GM03348 (cell line): ENCODE measurements around the gene ZNF641.

Source experiments
- DNase-seq: peaks from one replicate; pipeline ENCODE4 v3.0.0; 2012; ENCODE audit warnings: low spot score

The ZNF641 gene

DNA sequence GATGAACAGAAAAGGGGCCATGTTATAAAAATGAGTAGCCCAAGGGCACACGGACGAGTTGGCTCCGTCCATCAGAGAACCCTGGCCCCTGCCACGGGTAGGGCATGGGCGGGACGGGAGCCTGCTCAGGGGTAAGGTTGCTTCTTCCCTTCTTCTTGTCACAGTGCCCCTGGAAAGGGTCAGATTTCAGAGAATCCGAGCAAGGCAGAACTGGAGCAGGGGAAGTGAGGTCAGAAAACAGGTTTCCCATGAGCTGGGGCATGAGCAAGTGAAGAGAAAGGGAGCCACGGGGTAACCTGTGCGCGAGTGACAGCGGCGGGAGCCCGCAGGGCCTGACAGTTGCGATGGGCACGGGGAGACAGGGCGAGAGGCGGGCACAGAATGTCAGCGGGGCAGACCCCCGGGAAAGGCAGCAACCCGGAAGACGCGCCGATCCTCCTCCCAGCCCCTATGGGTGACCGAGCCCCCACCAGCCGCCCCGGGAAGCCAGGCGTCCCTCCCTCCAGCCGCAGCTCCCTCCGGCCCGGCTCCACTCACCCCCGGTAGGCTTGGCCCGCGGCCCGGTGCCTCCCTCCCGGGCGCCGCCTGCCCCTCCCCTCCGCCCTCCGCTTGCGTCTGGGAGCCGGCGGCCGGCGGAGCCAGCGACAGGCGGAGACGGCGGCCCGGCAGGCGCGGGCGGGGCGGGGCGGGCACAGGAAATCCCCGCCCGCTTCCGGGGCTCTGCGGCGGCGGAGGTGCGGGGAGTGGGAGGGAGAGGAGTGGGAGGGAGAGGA, at the start of gene ZNF641:
ZNF641 (minus strand) TSS at position 671 of the 773 bp plus-strand sequence. CDS start 2,829 bp downstream, outside the sequence.
- peak; percentile 95 for DNase-seq

DNA sequence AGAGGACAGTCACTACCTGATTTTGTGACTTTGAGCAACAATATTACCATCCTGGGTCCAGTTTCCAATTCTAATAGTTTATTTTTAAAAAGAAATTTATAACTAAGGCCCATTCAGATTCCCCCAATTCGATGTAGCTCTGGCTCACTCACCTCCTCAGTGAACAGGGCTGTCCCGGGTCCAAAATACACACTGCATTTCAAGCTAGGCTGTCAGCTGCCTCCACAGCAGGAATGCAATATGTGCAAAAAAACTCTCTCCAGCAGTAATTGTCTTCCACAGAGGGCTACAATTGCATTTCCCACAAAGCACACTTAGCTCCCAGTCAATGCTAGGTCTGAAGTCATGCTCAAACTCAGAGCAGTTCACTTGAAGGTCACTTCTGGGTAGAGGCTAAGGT, 39.3 kb upstream of the ZNF641 start:
- no peak for DNase-seq

DNA sequence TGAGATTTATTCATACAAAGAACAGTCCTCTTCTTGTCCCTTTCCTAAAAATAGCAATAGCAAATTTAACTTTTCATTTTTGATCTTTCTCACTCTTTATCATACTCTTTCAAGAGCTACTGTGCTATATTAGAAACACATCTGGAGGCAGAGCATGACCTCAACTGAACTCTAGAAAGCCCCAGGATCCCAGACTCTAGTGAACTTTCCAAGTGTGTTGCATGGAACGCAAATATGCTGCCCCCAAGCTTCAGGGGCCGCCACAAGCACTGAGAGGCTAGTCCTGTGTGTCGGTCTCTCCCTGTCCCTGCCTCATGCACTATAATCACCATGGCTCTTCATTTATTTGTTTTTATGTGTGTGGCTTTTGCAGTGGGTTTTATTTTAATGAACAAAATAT, 38.7 kb upstream of the ZNF641 start:
- DNase-seq: no peak

DNA sequence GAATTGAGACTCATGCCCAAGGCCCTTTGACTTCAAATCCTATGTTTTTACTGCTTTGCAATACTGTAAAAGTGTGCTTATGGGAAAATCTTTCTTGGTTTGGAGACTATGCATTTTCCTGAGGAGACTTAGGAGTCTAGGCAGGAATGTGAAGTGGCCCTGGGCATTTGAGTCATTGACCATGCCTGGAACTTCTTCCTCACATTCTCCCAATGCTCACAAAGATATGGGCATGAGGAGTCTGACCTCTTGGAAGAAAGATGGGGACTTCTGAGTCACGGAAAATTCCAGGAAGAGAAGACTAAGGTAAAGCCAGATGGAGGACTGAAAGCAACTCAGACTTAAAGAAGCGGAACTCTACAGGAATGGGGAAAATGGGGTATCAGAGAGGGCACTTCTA, 38.2 kb upstream of the ZNF641 start:
- DNase-seq: peak; percentile 32

DNA sequence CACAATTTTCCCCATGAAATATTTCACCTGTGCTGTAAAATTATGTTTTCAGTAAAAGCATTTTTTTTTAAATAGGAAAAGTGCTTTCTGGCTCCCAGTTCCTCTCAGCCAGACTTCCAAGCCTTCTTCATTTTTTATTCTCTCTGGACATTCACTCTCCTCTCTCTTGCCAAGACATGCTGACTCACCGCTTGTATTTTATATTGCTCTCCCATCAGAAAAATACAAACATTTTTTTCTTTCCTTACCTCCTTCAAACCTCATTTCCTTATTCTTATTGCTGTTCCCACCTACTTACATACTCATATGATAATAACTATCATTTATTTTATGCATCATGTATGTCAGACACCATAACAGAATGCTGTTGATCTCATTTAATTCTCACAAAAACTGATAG, 37.7 kb upstream of the ZNF641 start:
- peak; percentile 44 for DNase-seq

DNA sequence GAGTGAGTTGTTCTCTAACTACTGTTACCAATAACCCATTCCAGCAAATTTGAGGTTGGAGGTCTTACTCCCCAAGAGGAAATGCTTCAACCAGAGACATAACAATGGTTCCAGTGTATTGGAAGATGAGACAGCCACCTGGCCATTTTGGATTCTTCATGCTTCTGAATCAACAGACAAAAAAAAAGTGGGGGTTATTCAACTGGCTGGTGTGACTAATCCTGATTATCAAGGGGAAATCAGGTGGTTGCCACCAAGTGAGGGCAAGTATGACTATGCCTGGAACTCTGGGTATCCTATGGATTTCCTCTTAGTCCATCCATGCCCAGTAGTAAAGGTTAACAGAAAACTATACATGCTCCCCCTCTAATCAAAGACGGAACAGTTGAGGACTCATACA, 29.9 kb upstream of the ZNF641 start:
- DNase-seq: no peak

DNA sequence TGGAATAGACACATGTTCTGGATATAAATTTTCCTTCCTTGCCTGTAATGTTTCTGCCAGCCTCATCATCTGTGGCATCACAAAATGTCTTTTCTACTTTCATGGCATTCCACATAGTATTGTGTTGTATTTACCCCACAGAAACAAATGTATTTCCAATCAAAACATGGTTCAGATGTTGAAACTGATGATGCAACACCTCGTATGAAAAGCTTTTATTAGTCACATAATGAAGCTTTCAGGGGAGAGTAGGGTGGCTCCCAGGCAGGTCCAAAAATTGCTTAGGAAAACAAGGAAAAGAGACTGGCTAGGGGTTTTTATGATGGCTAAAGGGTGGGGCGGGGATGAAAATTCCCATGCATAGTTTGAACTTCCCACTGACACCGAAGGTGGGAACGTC, 29.1 kb upstream of the ZNF641 start:
- DNase-seq: no peak

DNA sequence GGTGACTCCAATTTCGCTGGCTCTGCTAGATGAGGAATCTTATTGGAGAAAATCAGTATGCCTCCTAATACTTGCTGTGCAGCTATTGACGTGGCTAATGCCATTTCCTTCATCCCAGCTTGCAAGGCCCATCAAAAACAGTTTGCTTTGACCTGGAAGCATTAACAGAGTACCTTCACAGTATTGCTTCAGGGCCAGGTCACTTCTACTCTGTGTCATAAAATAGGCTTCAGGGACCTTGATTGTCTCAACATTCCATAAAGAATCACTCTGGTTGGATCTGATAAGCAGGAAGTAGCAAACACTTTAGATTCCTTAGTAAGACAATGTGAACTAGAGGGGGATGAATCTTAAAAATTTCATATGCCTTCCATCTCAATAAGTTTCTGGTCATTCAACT, 26.9 kb upstream of the ZNF641 start:
- DNase-seq: no peak

DNA sequence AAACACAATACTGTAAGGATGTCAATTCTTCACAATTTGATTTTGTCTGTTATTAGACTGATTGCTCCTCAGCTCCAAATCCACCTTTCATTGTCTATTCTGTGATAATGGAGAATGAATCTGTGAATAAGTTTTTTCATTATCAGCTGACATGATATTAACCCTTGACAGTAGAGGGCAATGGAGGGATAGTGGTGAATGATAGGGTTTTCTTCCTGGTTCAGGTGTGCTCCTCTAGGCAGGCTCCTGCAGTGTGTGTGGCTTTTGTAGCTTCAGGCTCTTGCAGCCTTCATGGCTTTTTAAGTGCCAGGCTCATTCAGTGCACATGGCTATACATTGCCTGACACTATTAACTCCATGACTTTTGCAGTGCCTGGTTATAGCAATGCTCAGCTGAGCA, 23.4 kb upstream of the ZNF641 start:
- no peak for DNase-seq

DNA sequence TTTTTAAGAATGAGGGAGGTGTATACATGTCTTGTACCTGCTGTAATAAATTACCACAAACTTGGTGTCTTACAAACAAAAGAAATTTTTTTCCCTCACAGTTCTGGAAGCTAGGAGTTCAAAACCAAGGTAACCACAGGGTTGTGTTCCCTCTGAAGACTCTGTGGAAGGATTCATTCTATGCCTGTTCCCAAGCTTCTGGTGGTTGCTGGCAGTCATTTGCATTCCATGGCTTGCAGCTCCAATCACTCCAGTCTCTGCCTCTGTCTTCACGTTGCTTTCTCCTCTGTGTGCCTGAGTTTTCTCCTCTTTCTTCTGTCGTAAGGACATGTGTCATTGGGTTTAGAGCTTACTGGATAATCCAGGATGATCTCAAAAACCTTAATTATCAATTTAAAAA, 15.4 kb upstream of the ZNF641 start:
- DNase-seq: no peak

DNA sequence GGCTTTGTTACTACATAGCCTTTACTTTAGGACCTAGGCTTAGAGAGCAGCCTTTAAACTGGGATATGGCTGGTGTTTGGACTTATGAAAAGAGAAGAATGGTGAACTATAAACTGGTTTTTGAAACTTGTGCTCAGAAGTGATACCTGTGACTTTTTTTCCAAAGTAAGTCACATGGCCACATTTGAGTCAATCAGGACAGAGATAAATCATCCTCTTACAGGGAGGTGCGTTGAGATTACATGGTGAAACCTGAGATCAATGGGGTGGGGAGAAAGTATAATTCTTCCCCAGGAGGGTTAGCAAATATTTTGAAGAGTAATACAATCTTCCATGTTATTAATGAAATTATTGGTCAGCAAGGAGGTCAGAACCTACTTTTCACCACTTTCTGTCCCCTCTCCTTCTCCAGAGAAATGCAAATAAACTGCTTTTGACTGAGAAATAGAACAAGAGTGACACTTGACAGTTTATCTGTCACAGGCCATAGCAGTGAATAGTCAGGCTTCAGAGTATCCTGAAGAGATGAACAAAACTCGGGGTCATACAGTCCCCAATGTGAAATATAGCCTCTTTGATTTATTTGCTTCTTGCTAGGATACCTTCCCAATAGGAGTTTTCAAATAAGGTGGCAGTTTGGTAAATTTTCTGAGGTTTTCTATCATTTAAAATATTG, 11.1 kb upstream of the ZNF641 start:
- no peak for DNase-seq

DNA sequence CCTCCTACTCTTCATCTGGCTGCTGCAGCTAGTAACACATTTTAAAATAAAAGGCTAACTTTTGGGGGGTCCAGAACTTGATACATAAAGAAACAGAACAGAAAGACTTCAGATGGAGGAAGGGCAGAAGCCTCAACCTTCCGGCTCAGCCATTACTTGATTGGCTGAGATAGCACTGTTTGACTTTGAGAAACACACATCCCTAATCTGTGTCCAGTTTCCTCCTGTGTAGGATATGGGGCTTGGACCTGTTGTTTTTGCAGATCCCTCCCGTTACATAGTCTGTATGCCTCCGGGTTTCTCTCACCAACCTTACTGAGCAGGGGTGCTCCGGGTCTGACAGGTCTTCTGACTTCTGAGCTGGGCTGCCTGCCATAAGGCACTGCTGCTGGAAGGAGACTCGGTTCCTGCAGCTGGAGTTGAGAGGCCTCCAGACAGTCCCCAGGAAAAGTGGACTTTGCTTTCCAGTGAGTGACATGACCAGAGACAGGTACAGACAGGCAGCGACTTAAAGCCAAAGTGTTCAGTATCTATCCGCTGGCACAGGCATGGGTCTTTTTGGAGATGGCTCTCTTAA, 8.3 kb upstream of the ZNF641 start:
- DNase-seq: no peak

DNA sequence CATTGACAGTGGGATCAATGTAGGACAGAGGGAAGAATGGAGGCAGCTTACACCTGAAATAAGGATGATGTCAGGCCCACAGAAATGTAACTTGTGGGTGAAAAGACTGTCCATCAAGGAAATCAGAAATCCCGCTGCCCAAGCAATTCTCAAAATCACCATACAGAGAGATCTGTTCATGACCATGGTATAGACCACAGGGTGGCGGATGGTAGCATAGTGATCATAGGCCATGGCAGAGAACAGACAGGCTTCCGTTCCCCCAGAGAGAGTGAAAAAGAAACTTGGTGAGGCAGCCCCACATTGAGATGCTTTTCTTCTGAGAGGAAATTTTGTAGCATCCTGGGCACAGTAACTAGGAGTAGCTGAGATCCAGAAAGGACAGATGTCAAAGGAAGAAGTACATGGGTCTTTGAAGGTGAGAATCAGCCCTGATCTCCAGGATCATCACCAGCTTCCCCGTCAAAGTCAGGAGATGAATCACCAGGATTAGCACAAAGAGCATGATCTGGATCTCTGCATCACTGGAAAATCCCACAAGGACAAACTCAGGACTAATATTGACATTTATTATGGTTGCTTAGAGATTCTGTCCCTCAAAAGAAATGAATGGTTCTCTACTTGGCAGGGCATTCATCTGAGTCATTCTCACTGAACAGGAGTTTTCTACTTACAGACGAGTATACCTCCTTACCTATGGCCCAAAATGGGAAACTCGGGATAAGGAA, 5.5 kb upstream of the ZNF641 start:
- DNase-seq: no peak

DNA sequence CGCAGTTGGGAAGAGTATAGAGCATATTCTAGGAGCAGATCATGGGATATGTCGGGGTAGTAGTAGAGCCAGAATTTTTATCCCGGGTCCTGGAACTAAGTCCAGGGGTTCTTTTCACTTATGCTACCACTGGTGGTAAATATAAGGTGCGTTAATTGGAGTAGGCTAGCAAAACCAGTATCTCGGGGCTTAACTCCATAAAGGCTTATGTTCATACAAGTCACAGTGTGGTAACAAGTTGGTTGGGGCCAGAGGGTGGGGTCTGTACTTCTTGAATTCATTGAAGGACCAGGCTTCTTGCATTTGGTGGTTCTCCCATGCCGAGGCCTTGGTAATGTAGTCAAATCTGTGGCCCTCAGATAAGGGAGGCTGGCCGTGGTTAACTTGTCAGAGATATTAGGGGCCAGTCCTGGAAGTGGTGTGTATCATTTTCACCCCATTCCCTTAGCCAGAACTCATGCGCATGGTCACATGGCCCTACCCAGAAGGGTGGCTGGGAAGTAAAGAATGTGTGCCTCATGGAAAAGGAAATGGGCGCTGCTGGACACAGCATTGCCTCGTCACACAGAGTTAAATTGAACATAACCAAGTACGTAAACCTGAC, 1.5 kb upstream of the ZNF641 start:
- no peak for DNase-seq

DNA sequence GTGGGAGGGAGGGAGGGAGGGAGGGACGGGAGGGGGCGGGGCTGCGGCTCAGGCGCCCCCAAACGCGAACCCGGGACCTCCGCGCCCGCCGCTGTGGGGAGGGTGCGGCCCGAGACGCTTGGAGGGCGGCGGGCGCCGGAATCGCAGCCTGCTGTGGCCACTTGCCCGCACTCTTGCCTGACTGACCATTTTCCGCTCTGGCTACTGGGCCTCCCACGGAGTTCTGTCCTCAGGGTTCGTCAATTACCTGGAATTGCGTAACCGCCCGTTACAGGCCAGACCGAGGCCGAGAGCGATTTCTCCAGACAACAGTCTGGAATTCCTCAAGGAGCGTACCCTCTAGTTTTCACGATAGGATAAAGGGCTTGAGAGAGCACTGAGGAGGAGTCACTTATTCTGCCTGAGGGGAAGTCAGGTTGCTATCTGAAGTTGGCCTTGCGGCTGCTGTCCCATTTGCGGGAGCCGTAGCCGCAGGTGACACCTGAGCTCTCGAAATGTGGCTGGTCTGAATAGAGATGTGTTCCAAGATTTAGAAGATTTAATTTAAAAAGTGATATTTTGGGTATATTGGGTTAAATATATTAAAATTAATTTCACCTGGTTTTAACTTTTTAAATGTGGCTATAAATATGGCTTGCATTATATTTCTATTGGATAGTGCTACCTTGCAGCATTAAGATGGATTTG, 446 bp upstream of the ZNF641 start:
- DNase-seq: no peak

DNA sequence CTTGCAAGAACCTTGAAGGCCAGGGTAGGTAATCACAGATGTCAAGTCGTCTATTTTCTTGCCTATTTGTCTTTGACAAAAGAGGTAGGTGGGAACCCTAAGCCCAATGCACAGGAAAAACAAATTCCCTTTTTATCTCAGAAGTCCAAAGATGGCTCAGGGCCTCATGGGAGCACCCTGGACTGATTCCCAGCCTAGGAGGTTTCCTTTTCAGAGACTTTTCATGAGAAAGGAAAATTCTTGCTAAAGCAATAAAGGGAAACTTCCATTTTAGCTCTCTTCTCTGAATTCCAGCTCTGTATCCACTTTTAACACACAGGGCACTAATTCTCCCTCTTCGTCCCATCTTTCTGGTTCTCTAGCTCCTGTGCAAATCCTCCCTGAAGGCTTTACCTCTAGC, 1.2 kb downstream of the ZNF641 start:
- peak; percentile 47 for DNase-seq

DNA sequence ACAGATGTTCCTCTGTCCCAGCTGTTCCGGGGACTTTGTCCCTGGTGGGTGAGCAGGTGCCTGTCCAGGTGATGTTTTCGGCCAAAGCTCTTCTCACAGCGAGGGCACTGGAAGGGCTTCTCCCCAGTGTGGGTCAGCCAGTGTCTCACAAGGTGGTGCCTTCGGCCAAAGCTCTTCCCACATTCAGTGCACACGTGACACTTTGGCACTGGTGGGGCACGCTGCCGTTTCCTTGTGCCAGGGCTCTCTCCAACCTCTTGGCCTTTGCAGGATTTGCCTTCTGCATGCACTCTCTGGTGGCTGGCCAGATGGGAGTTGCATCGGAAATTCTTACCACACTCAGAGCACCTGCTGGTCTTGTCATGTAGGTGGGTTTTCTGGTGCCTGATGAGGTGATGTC, 7.7 kb downstream of the ZNF641 start:
- no peak for DNase-seq

DNA sequence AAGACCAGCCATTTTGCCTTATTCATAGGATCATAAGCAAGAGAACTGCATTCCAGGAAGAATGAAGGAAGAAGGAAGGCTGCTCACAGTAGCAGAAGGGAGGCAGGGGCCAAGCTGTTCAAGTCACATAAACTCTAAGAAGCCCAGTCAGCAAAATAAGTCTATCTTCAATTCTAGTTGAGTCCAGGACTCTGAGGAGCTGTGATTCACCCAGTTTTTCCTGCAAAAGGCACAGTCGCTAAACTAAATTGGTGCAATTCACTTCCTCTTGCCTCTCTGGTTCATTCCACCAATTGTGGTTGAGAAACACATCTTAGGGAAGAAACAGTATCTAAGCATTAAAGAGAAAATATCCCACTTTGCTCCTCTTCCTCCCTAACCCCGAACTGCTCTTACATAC, 9.8 kb downstream of the ZNF641 start:
- DNase-seq: no peak

DNA sequence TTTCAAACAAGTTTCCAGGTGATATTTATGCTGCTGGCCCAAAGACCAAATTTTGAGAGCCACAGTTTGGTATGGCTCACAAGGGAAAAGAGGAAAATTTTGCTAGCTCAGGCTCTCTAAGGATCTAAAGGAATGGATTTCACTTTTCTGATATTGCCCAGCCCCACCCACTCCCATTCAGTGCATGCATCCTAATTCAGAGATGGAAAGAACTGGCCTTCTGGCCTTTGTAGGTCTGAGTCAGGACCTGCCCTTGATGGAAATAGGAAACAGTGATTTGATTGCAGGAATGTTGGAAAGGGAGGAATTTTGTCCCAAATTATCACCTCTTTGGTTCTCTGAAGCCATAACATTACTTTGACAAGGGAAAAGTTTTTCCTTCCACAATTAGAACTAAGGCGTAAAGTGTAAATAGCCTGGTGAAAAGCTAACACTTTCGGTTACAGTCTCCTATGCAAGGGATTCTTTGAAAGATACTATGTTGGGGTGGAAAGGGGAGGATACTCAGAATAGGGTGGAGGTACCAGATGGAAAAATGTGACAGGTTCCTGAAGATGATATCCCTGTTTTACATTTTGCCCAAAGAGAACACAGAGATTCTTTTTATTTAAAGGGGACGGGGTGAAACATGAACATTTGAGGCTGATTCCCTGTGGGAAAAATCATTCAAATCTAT, 11.1 kb downstream of the ZNF641 start:
- DNase-seq: no peak

DNA sequence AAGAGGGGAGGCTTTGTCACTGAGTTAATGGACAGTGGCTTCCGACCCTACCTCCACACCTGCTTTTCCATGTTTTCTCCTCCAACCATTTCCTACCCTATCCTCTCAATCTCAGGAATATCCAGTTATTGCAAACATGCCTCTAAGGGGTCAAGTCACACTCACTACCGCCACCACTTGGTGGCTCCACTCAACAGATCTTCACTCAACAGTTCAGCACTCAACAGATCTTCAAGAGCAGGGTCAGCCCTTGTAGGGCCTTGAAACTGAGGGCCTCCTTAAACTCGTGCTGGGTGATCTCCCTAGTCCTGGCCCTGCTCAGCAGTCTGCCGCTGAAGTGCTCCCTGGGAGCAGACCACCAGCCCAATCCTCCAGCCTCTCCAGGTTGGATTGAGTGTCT, 14.2 kb downstream of the ZNF641 start:
- DNase-seq: no peak

DNA sequence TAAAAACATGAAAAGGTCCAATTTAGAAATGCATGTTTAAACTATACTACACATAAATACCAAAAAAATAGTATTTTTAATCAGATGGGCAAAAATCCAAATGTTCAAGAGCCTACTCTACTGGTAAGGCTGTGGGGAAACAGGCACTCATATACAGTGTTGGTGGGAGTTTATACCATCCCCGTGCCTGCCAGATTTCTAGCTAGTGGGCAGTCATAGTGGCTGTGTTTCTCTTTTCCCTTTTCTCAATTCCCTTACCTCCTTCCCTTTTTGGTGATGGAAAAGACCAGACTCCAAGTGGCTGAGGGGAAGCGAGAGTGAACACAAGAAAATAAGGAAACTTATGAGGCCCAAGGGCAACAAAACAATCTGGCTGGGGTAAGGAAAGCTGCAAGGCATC, 14.7 kb downstream of the ZNF641 start:
- DNase-seq: no peak
